ENCODE results near the gene GAS2.

DNA sequence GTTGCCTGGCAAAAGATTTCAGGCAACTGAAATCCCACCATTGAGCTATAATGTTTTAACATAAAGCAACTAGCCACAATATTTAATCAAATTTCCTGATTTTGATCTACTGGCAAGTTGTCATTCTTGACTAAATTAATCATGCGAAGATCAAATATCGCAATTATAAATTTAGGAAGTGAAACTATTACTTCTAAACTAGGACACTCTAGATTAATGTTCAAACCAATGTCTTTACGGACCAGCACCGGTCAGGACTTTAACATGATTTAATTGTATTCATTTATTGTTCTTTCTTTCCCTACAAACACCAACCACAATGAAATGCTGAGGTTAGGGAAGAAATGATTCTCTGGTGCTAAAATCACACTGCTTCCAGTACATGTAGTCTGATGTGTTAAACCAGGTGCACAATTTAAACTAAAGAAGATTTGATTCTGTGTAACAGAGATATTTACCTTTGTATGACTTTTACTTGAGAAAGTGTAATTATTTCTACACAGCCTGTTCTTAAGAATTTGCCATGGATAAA, 14.9 kb downstream of the GAS2 start:
- TF ChIP-seq RCOR1 (IDR thresholded peaks at IDR 0.05; ENCODE audit: low read length) (no peak), RAD21 (IDR thresholded peaks at IDR 0.05; ENCODE audit: low read length) (no peak), GABPA (IDR thresholded peaks at IDR 0.05; ENCODE audit: low read depth) (no peak), YY1 (IDR thresholded peaks at IDR 0.05; ENCODE audit: low read depth) (no peak), EP300 (IDR thresholded peaks at IDR 0.05; ENCODE audit: borderline replicate concordance in 1 of 2, low read depth in 1 of 2, low read length in 1 of 2) (no peak), RXRA (IDR thresholded peaks at IDR 0.05; ENCODE audit: borderline replicate concordance, low read depth) (no peak), TAF1 (IDR thresholded peaks at IDR 0.05; ENCODE audit: borderline replicate concordance, low read depth, low read length) (no peak), RFX5 (IDR thresholded peaks at IDR 0.05; ENCODE audit: low read length) (no peak), EZH2phosphoT487 (IDR thresholded peaks at IDR 0.05; ENCODE audit: borderline replicate concordance, low read depth) (no peak), POLR2AphosphoS5 (IDR thresholded peaks at IDR 0.05; ENCODE audit: low read depth, low read length) (no peak), MEF2A (IDR thresholded peaks at IDR 0.05; ENCODE audit: borderline replicate concordance, low read depth) (no peak)
- TF ChIP-seq, protein P1, sequence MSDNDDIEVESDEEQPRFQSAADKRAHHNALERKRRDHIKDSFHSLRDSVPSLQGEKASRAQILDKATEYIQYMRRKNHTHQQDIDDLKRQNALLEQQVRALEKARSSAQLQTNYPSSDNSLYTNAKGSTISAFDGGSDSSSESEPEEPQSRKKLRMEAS (IDR thresholded peaks at IDR 0.05; ENCODE audit: low read depth), result no peak
- TF ChIP-seq, protein P2, sequence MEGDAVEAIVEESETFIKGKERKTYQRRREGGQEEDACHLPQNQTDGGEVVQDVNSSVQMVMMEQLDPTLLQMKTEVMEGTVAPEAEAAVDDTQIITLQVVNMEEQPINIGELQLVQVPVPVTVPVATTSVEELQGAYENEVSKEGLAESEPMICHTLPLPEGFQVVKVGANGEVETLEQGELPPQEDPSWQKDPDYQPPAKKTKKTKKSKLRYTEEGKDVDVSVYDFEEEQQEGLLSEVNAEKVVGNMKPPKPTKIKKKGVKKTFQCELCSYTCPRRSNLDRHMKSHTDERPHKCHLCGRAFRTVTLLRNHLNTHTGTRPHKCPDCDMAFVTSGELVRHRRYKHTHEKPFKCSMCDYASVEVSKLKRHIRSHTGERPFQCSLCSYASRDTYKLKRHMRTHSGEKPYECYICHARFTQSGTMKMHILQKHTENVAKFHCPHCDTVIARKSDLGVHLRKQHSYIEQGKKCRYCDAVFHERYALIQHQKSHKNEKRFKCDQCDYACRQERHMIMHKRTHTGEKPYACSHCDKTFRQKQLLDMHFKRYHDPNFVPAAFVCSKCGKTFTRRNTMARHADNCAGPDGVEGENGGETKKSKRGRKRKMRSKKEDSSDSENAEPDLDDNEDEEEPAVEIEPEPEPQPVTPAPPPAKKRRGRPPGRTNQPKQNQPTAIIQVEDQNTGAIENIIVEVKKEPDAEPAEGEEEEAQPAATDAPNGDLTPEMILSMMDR (IDR thresholded peaks at IDR 0.05), result no peak
- TF ChIP-seq, protein P3, sequence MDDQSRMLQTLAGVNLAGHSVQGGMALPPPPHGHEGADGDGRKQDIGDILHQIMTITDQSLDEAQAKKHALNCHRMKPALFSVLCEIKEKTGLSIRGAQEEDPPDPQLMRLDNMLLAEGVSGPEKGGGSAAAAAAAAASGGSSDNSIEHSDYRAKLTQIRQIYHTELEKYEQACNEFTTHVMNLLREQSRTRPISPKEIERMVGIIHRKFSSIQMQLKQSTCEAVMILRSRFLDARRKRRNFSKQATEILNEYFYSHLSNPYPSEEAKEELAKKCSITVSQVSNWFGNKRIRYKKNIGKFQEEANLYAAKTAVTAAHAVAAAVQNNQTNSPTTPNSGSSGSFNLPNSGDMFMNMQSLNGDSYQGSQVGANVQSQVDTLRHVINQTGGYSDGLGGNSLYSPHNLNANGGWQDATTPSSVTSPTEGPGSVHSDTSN (IDR thresholded peaks at IDR 0.05), result no peak

All from SK-N-SH (cell line).